HepG2 (cell line): ENCODE data around the gene HMGN1. TPM values are rescaled to one million over a fixed set of nuclear protein-coding genes. Genes with fewer than 3 reads are reported as not detected.

ENCODE experiments used
- ATF2 ChIP-seq: sonication (generic); formaldehyde crosslinking; IDR thresholded peaks from 2 replicates; pipeline ENCODE4 v1.4.0; 2020; ENCODE audit warnings: missing genetic modification reagents
- CENPX ChIP-seq: sonication (generic); formaldehyde crosslinking; IDR thresholded peaks from 2 replicates; pipeline ENCODE4 v1.9.0; 2021; ENCODE audit warnings: mild to moderate bottlenecking, missing genetic modification reagents, moderate library complexity
- ETV6 ChIP-seq: sonication (generic); formaldehyde crosslinking; conservative IDR thresholded peaks from 2 replicates; pipeline ENCODE4 v1.4.0; 2020; ENCODE audit warnings: missing genetic modification reagents
- NR2F1 ChIP-seq, 2 experiments: fragments of 450-650 bp in 1 of 2; formaldehyde crosslinking in 1 of 2; IDR thresholded peaks; 2 replicates each; pipeline versions ENCODE4 v1.5.0 to v1.6.1; 2016 to 2020; ENCODE audit warnings: mild to moderate bottlenecking in 1 of 2, missing compliant biosample characterization in 1 of 2, missing genetic modification reagents in 1 of 2, moderate library complexity in 1 of 2
- NR2F2 ChIP-seq: IDR thresholded peaks from 2 replicates; pipeline ENCODE4 v1.6.1; 2012; ENCODE audit warnings: low read depth, inconsistent platforms, borderline replicate concordance
- PAX8 ChIP-seq: sonication (generic); formaldehyde crosslinking; IDR thresholded peaks from 2 replicates; pipeline ENCODE4 v1.8.0; 2022; ENCODE audit warnings: mild to moderate bottlenecking, missing genetic modification reagents, borderline replicate concordance
- PCBP2 ChIP-seq: fragments of 200-400 bp; formaldehyde crosslinking; optimal IDR thresholded peaks from 2 replicates; pipeline ENCODE3; 2018; ENCODE audit warnings: low read length, low read depth; ENCODE audit not compliant: poor library complexity, severe bottlenecking
- POLR2A ChIP-seq, 2 experiments: IDR thresholded peaks; 2 replicates each; pipeline ENCODE4 v1.6.1; 2011; ENCODE audit warnings: low read depth in 2 of 2, low read length in 2 of 2, mild to moderate bottlenecking in 1 of 2, moderate library complexity in 1 of 2; ENCODE audit not compliant: insufficient read depth in 1 of 2
- RFXANK ChIP-seq: IDR thresholded peaks from 2 replicates; pipeline ENCODE4 v1.6.1; 2016
- RORA ChIP-seq: sonication (generic); formaldehyde crosslinking; IDR thresholded peaks from 2 replicates; pipeline ENCODE4 v1.5.0; 2020; ENCODE audit warnings: mild to moderate bottlenecking, missing genetic modification reagents, moderate library complexity
- ZBTB33 ChIP-seq: sonication (generic); formaldehyde crosslinking; IDR thresholded peaks from 2 replicates; pipeline ENCODE4 v1.4.0; 2020; ENCODE audit warnings: missing genetic modification reagents
- ZBTB46 ChIP-seq: sonication (generic); formaldehyde crosslinking; IDR thresholded peaks from 2 replicates; pipeline ENCODE4 v1.4.0; 2020; ENCODE audit warnings: mild to moderate bottlenecking, missing genetic modification reagents, borderline replicate concordance
- ZNF577 ChIP-seq: sonication (generic); formaldehyde crosslinking; IDR thresholded peaks from 2 replicates; pipeline ENCODE4 v1.4.0; 2020; ENCODE audit warnings: mild to moderate bottlenecking, low read depth, missing genetic modification reagents, borderline replicate concordance
- ZSCAN12 ChIP-seq: sonication (generic); formaldehyde crosslinking; IDR thresholded peaks from 2 replicates; pipeline ENCODE4 v1.9.0; 2021; ENCODE audit warnings: mild to moderate bottlenecking, missing genetic modification reagents
- polyA plus RNA-seq, 8 experiments: library from polyadenylated mRNA; depleted of rRNA in 3 of 8; stranded (reverse) in 7 of 8; unstranded in 1 of 8; fragments of >200 nt; fragmentation: Illumina TruSeq in 4 of 8; extraction: Trizol in 4 of 8; gene quantifications; 2 replicates each; pipeline versions ENCODE4 v1.2.1 to v1.2.3, GENCODE V29; 2011 to 2016; ENCODE audit warnings: low read depth in 4 of 8, missing spikeins in 1 of 8, mixed read lengths in 1 of 8; ENCODE audit not compliant: insufficient read depth in 1 of 8
- total RNA-seq, 5 experiments: library from RNA; depleted of rRNA; stranded (reverse); fragments of >200 nt; fragmentation: Illumina TruSeq; extraction: Trizol; gene quantifications; 2 replicates each; pipeline ENCODE4 v1.2.3, GENCODE V29; 2016; ENCODE audit warnings: low read depth in 1 of 5

HMGN1 gene
- total and polyA plus RNA-seq, 2 of the 13 experiments (the other 11 are each of a cell fraction or from before 2014, with no cell fraction given) = 104 to 286 TPM

- TF ChIP-seq RORA (CRISPR knock-in tag) (0 out of 2 replicates have a peak, but pooled peaks have one; percentile 58), ZSCAN12 (CRISPR knock-in tag) (no peak), PAX8 (CRISPR knock-in tag) (no peak), ATF2 (CRISPR knock-in tag) (no peak), CENPX (CRISPR knock-in tag) (0 out of 2 replicates have a peak, but pooled peaks have one; percentile 52), ZNF577 (CRISPR knock-in tag) (no peak), NR2F2 (no peak), NR2F1 (CRISPR knock-in tag; IDR thresholded peaks at IDR 0.05) (no peak), ZBTB46 (CRISPR knock-in tag) (no peak), ZBTB33 (CRISPR knock-in tag) (no peak), ETV6 (CRISPR knock-in tag) (no peak), PCBP2 (no peak), POLR2A (IDR thresholded peaks at IDR 0.05; ENCODE audit: insufficient read depth in 1 of 2, low read depth in 2 of 2, low read length in 2 of 2) (no peak), RFXANK (CRISPR knock-in tag) (no peak)
These were observed 1.5 kb upstream of the HMGN1 start (continued) for GRCh38 chr21:39350094-39351005.
